Prostate gland (tissue), 2 donors: ENCODE data around the gene ST7. TPM values are rescaled to one million over a fixed set of nuclear protein-coding genes. Genes with fewer than 3 reads are reported as not detected.

Source experiments
- DNase-seq: peaks from one replicate; pipeline ENCODE4 v3.0.0-alpha.2; 2019; ENCODE audit warnings: low spot score
- H3K27ac ChIP-seq, 2 donors: fragments of 200-600 bp; sonication (generic); 2 replicates each; pipeline ENCODE4 v1.5.1; 2017 to 2019
- H3K27me3 ChIP-seq: fragments of 200-600 bp; sonication (generic); replicated peaks from 2 replicates; pipeline ENCODE4 v1.5.1; 2019; ENCODE audit not compliant: insufficient read depth
- H3K36me3 ChIP-seq, 2 donors: fragments of 200-600 bp; sonication (generic); 1 replicate in 1 of 2; 2 replicates in 1 of 2; pipeline versions ENCODE4 v1.5.1 to v1.8.1; 2017 to 2019
- H3K4me1 ChIP-seq: fragments of 200-600 bp; sonication (generic); replicated peaks from 2 replicates; pipeline ENCODE4 v1.5.1; 2019
- H3K4me3 ChIP-seq, 2 donors: fragments of 200-600 bp; sonication (generic); 2 replicates each; pipeline ENCODE4 v1.5.1; 2017 to 2019
- H3K9me3 ChIP-seq: fragments of 200-600 bp; sonication (generic); 2 replicates; pipeline ENCODE4 v1.5.1; 2017
- CTCF ChIP-seq, 4 experiments: fragments of 200-600 bp in 2 of 4; fragments of 450-650 bp in 2 of 4; sonication (generic) in 2 of 4; IDR thresholded peaks; 1 replicate in 3 of 4; 2 replicates in 1 of 4; pipeline ENCODE4 v1.5.1; 2016 to 2019; ENCODE audit warnings: antibody characterized with exemption in 4 of 4, mild to moderate bottlenecking in 2 of 4, moderate library complexity in 2 of 4
- POLR2A ChIP-seq: fragments of 450-650 bp; IDR thresholded peaks from one replicate; pipeline ENCODE4 v1.6.1; 2016; ENCODE audit warnings: antibody characterized with exemption, mild to moderate bottlenecking
- POLR2AphosphoS5 ChIP-seq: sonication (generic); formaldehyde crosslinking; IDR thresholded peaks from one replicate; pipeline ENCODE4 v1.6.1; 2017; ENCODE audit warnings: antibody characterized with exemption
- WGBS: methylation state at CpG from one replicate; pipeline ENCODE4 v1.1.5; 2018; 5-methylcytosine and 5-hydroxymethylcytosine counted together
- intact Hi-C: fragments of 100-400 bp; cut with DNase I; formaldehyde crosslinking; loops from one replicate; pipeline ENCODE4 v1.14.2; 2022
- total RNA-seq, 2 donors: library from RNA; depleted of rRNA; stranded (reverse); fragments of >200 nt; gene quantifications; one replicate each; pipeline ENCODE4 v1.1.0, GENCODE V29; 2016

The ST7 gene
- total RNA-seq, 2 donors from 2014 or later = 18.7 to 27.5 TPM

- Histone ChIP-seq H3K36me3 (no peaks in the 10 kb centered on the region), H3K4me3 (no peak overlapping the region), H3K27ac (no peak overlapping the region), H3K9me3 (no peaks in the 10 kb centered on the region), H3K4me1 (no peaks in the 10 kb centered on the region), H3K27me3 (no peaks in the 10 kb centered on the region)
- TF ChIP-seq POLR2A (no peak), POLR2AphosphoS5 (no peak), CTCF (IDR thresholded peaks at IDR 0.05) (no peak)
- DNase-seq = no peak
- intact Hi-C loops = no loop called here
- WGBS = 53% methylated on average over 1 of the region's 1 CpG
These were observed 145.2 kb downstream of the ST7 start for GRCh38 chr7:117098457-117098856.

- no peaks in the 10 kb centered on the region for H3K4me1 ChIP-seq
- TF ChIP-seq POLR2A = no peak
- TF ChIP-seq POLR2AphosphoS5 = no peak
- H3K4me3 ChIP-seq = no peak overlapping the region
- intact Hi-C loops = no loop called here
- no peak overlapping the region for H3K27ac ChIP-seq
- 84% methylated on average over 2 of the region's 2 CpGs for WGBS
- H3K36me3 ChIP-seq = no peaks in the 10 kb centered on the region
- no peaks in the 10 kb centered on the region for H3K27me3 ChIP-seq
- DNase-seq = no peak
- H3K9me3 ChIP-seq = no peaks in the 10 kb centered on the region
These were observed 147.7 kb downstream of the ST7 start for GRCh38 chr7:117101026-117101425.

GRCh38 chr7:117110480-117111315 lies 157.4 kb downstream of the ST7 start:
- intact Hi-C loops = no loop called here
- 68% methylated on average over 5 of the region's 5 CpGs for WGBS

GRCh38 chr7:117111535-117111934 lies 158.2 kb downstream of the ST7 start:
- H3K27me3 ChIP-seq = no peaks in the 10 kb centered on the region
- H3K9me3 ChIP-seq = no peaks in the 10 kb centered on the region
- intact Hi-C loops = no loop called here
- WGBS = 95% methylated on average over 1 of the region's 1 CpG
- no peak overlapping the region for H3K27ac ChIP-seq
- H3K4me3 ChIP-seq = no peak overlapping the region
- no peaks in the 10 kb centered on the region for H3K4me1 ChIP-seq
- H3K36me3 ChIP-seq = no peaks in the 10 kb centered on the region
- DNase-seq = no peak
- TF ChIP-seq CTCF (IDR thresholded peaks at IDR 0.05) (no peak), POLR2AphosphoS5 (no peak), POLR2A (no peak)

More at GRCh38 chr7:117110480-117111315, 157.4 kb downstream of the ST7 start:
- Histone ChIP-seq H3K36me3 (no peaks in the 10 kb centered on the region), H3K4me3 (no peak overlapping the region), H3K27me3 (no peaks in the 10 kb centered on the region), H3K9me3 (no peaks in the 10 kb centered on the region), H3K27ac (no peak overlapping the region), H3K4me1 (no peaks in the 10 kb centered on the region)
- TF ChIP-seq POLR2AphosphoS5 (no peak), POLR2A (no peak), CTCF (IDR thresholded peaks at IDR 0.05) (no peak)
- DNase-seq = no peak

- H3K27me3 ChIP-seq = no peaks in the 10 kb centered on the region
- WGBS = 95% methylated on average over 4 of the region's 4 CpGs
- TF ChIP-seq CTCF (IDR thresholded peaks at IDR 0.05) (no peak), POLR2AphosphoS5 (no peak), POLR2A (no peak)
- no peaks in the 10 kb centered on the region for H3K9me3 ChIP-seq
- no peaks in the 10 kb centered on the region for H3K4me1 ChIP-seq
- intact Hi-C loops = no loop called here
- no peak for DNase-seq
- H3K27ac ChIP-seq = no peak overlapping the region
- H3K36me3 ChIP-seq = no peaks in the 10 kb centered on the region
- no peak overlapping the region for H3K4me3 ChIP-seq
These were observed 159.3 kb downstream of the ST7 start for GRCh38 chr7:117112640-117113039.
